ENCODE measurements around the gene ABHD12.

DNA sequence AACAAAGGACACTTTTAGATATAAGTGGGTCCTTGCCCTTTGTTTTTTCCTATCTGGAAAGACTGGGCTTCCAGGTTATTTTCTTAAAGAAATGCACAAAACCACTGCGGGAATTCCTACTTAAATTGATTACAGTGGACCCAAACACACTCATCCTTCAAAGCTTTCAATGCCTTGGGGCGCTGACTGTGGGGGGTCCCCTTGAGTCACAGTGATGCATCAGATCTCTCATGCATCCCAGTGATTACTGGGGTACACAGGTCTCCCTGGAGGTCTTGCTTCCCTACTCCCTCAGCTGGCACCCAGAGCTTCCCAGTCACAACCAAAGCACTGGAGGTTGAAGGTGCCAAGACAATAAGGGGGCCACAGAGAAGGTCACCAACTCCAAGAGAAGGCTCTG lies 20.7 kb downstream of the ABHD12 start:
- TF ChIP-seq, protein P1, sequence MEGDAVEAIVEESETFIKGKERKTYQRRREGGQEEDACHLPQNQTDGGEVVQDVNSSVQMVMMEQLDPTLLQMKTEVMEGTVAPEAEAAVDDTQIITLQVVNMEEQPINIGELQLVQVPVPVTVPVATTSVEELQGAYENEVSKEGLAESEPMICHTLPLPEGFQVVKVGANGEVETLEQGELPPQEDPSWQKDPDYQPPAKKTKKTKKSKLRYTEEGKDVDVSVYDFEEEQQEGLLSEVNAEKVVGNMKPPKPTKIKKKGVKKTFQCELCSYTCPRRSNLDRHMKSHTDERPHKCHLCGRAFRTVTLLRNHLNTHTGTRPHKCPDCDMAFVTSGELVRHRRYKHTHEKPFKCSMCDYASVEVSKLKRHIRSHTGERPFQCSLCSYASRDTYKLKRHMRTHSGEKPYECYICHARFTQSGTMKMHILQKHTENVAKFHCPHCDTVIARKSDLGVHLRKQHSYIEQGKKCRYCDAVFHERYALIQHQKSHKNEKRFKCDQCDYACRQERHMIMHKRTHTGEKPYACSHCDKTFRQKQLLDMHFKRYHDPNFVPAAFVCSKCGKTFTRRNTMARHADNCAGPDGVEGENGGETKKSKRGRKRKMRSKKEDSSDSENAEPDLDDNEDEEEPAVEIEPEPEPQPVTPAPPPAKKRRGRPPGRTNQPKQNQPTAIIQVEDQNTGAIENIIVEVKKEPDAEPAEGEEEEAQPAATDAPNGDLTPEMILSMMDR (IDR thresholded peaks at IDR 0.05; ENCODE audit: insufficient read depth, low read length): no peak
- no peak for TF ChIP-seq SPI1 (IDR thresholded peaks at IDR 0.05; ENCODE audit: borderline replicate concordance, low read depth)
- no peak for TF ChIP-seq POLR2AphosphoS5 (IDR thresholded peaks at IDR 0.05; ENCODE audit: low read depth)
- no peak for TF ChIP-seq GABPA (IDR thresholded peaks at IDR 0.05; ENCODE audit: low read depth)
